GM21447 (cell line): Measurements from ENCODE around the gene TMEM239.
"Not testable (repeated sequence)": the region's sequence is repeated elsewhere in the genome, so short reads cannot be mapped to it uniquely, and the experiment has no call there.

ENCODE experiments used
- ATAC-seq: cut with Tn5 transposase; IDR thresholded peaks from one replicate; pipeline ENCODE4 v1.9.1; 2021; ENCODE audit not compliant: unreplicated experiment

TMEM239 gene

DNA sequence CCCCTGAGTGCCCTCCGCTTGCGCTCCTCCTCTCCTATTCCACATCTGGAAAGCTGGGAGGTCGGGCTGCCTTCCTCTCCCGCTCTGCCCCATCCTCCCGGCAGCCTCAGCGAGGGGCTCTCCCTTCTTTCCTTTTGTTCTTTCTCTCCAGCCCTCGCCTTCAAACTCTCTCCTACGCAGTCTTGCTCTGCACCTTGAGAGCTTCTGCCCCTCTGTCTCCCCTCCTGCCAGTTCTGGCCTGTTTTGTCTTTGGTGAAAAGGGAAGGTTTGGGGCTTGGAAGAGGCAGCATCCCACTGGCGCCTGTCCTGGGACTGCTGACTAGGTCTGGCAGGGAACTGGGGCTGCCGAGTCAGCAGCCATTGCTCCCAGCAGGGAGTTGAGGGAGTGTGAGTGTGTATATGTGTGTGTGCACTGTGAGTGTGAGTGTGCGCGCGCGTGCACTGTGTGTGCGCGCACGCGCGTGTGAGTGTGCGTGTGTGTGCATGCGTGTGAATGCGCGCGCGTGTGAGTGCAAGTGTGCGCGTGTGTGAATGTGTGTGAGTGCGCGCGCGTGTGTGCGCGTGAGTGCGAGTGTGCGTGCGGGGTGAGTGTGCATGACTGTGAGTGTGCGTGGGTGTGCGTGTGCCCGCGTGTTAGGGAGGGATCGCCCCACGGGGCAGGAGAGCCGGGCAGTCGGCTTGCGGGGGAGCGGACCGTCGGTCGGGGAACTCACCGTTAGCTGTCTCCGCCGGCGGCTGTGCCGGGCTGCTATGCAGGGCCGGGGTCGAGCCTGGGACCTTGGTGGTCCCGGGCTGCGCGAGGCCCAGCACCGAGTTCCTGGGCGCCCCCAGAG, 16.3 kb upstream of the TMEM239 start:
- ATAC-seq, result peak; percentile 5

DNA sequence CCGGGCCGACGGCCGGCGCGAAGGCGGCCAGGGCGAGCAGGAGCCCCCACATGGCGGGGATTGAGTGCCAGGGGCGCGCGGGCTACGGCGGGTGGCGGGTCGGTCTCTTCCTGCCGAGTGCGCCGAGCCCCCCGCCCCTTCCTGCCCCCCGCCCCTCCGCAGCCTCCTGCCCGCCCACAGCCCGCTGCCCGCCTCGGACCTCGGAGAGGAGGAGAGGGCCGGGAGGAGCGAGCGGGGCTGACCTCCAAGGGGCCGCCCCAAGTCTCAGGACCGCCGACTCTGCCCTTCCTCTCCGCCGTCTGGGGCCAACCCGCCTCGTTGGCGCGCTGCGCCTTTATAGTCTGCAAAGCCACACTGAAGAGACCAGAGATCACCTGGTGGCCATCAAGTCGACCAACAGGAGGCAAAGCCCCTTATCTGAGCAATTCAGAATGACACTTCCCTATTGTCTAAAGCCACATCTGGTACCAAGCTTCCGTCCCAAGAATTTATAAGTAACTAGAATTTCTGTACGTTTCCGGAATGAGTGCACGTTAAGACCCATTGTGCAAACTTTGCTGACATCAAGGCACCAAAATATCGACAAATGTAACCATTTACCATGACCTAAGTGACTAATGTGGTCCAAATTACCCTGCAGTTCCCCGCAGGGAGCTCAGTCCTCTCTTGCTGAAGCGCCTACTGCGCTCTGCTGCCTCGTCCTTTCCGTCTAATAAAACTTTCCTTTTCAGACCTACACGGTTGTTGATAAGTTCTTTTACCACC, 15.5 kb upstream of the TMEM239 start, which contains the start of gene CPXM1:
Gene CPXM1, minus strand, starts transcription at position 107 of the 765 bp plus-strand sequence. Its CDS starts 55 bp downstream, at position 52.
- peak; percentile 54 for ATAC-seq

- ATAC-seq, result no peak
Observed at GRCh38 chr20:2801286-2801728, 14.9 kb upstream of the TMEM239 start.

DNA sequence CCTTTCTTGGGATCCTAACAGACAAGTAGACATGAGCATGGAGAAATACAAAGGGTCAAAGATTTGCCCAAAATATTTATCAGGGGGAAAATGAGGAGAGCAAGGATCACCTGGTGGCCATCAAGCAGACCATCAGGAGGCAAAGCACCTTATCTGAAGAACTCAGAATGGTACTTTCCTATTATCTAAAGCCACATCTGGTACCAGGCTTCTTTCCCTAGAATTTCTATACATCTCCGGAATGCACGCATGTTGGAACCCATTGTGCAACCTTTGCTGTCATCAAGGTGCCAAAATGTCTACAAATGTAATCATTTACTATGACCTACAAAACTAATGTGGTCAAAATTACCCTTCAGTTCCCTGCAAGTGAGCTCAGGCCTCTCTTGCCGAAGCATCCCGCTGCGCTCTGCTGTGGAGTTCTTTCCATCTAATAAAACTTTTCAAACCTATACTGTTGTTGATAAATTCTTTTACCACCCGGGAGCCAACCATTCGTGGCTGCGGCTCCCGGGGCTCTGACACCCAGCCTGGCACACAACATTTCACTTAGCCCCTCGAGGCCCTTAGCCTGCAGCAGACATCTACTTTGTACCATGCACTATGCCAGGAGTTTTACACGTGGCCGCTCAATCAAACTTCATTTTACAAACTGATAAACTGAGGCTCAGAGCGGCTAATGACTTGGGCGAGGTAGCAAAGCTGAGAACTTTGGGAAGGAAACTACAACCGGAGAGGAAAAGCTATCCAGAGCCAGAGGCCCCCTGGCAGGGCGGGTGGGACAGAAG, 11.9 kb upstream of the TMEM239 start:
- ATAC-seq, result no peak

DNA sequence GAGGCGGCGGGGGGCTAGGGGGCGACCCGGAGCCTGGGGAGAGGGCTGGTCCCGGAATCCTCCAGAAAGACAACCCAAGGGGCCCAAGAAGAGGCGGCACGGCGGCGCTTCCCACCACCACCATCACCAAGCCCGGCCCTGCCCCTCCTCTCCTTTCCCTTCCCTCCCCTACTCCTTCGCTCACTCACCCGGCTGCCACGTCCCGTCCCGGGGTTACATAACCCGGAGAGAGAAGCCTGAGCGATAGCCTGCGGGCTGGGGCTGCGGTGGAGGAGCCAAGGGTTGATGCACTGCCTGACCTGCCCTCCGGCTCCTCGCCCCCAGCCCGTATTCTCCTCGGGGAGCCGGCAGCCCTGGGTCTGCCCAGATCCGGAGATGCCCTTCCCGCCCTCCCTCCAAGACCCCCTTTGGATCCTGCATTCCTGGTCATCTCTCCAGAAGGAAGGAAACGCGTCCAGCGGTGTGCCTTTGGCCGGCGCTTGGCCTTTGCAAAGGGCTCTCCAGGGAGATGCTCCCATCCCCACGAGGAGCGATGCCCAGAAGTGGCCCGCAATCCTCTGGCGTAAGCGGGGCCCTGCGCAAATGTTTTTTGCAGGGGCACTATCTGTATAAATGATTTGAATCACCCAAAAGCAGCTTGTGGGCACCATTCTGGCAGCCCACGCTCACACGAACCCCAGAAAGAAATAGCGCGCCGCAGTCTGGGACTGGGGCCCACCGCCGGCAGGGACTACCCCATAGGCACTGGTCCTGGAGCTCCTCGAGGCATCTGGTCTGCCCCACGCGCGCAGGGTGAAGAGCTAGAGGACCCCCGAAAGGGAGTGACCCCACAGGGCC, 11.1 kb upstream of the TMEM239 start:
- no peak for ATAC-seq

- no peak for ATAC-seq
Observed at GRCh38 chr20:2805689-2806350, 10.3 kb upstream of the TMEM239 start.

DNA sequence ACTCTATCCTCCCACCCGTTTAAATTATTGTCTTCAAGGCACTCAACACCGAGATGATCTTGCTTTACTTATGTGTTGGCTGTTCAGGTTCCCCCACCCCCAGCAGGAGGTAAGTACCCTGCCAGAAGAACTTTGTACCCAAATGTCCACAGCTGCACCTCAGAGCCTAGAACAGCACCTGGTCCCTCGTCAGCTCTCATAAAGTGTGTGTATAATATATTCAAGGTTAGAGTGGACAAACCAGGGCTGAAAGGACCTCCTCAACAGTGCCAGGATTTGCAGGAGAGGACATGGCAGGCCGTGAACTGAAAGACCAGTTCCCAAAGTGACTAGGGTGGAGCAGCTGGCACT, 9.8 kb upstream of the TMEM239 start:
- ATAC-seq, result no peak

DNA sequence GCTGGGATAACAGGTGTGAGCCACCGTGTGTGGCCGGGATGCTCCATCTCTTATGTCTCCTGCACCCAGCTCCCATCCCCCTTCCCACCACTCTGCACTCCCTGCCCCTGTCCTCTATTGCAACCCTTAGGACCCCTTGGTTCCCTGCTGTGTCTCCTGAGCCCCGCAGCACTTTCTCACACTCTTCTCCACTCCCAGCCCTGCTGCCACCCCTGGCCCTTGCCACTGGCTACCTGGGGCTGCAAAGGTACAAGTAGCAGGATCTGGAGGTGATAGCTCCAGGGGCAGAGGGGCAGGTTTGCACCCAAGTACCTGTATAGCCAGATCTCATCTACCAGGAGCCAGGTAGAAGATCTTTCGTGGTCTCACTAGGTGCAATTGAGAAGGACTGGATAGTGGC, 9.1 kb upstream of the TMEM239 start:
- no peak for ATAC-seq

GRCh38 chr20:2807929-2808328, 8.2 kb upstream of the TMEM239 start:
- not testable (repeated sequence) for ATAC-seq

- ATAC-seq, result no peak
Observed at GRCh38 chr20:2809690-2810089, 6.5 kb upstream of the TMEM239 start.

GRCh38 chr20:2812189-2812588, 4.0 kb upstream of the TMEM239 start:
- ATAC-seq, result no peak

DNA sequence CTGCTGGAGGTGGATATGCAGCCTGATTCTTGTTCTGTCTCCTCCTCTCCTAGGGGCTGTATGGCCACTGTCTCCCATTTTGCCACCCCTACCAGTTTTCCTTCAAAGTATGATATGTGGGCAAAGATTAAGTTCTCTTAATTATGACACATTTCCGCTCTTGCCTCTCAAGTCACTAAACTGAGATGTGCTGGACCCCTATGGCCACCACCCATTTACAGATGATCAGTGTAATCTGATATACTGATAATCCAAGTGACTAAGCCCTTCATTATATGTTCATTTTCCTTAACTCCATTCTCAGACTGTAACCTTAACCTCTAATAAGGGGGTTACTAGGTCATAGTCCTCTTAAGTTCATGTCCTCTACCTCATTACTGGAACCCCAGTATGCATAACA, 2.1 kb upstream of the TMEM239 start:
- ATAC-seq, result no peak

GRCh38 chr20:2814587-2815051, 1.5 kb upstream of the TMEM239 start, which contains the start of gene C20orf141:
Gene C20orf141 (plus strand): TSS chr20:2814987. CDS start chr20:2815185, 198 bp downstream.
- ATAC-seq, result no peak

DNA sequence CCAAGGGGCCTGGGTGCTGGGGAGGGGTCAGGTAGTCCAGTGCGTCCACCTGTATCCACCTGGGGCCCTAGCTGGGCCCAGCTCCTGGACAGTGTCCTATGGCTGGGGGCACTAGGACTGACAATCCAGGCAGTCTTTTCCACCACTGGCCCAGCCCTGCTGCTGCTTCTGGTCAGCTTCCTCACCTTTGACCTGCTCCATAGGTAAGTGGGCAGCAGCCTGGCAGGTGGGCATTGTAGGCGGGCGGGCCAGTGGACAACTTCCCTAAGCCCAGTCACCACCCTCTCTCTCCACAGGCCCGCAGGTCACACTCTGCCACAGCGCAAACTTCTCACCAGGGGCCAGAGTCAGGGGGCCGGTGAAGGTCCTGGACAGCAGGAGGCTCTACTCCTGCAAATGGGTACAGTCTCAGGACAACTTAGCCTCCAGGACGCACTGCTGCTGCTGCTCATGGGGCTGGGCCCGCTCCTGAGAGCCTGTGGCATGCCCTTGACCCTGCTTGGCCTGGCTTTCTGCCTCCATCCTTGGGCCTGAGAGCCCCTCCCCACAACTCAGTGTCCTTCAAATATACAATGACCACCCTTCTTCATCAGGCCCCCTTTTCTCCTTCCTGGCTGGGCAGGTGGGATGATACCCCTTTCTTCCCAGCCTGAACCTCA, 793 bp upstream of the TMEM239 start:
- no peak for ATAC-seq

DNA sequence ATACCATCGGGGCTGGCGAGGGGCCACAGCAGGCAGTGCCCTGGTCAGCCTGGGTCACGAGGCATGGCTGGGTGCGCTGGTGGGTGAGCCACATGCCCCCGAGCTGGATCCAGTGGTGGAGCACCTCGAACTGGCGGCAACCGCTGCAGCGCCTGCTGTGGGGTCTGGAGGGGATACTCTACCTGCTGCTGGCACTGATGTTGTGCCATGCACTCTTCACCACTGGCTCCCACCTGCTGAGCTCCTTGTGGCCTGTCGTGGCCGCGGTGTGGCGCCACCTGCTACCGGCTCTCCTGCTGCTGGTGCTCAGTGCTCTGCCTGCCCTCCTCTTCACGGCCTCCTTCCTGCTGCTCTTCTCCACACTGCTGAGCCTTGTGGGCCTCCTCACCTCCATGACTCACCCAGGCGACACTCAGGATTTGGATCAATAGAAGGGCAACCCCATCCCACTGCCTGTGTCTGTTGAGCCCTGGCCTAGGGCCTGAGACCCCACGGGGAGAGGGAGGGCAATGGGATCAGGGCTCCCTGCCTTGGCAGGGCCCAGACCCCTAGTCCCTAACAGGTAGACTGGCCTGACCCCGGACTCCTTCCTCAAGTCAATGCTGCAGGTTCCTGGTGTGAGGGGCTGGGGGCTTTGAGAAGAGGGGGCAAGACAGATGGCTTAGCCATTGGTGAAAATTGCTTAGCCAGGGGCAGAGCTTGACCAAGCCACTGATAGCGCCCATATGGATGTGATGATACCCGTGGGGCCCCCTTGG, 598 bp downstream of the TMEM239 start:
- ATAC-seq, result no peak

GRCh38 chr20:2817341-2817726, 1.2 kb downstream of the TMEM239 start:
- no peak for ATAC-seq

DNA sequence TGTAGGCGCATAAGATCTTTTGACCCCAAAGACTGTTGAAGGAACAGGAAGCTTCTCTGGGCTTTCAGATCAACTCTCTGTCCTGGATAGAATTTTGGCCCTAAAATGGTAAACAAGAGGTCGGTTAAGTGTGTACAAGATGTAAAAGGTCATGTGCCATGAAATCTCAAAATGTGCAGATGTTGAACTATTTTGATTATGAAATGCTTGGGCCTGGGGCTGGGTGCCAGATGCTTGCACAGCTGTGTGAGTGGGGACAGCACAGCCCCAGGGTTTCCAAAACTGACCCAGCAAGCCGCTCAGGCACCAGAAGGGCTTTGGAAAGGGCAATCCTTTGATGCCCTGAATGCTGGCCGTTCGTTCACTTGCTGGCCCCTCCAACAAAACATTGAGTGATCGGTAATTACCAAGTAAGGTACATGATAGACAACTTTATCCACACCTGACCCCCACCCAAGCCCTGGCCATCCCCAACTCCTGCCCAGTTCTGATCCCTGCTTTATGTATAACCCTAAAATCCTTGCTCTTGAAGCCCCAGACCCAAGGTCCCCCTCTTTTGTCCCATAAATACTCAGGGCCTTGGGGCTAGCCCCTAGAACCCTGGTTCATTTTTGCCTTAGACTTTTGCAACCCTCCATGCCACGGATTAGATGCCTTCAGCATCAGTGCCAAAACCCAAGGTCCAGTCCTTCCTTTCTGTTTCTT, 1.9 kb downstream of the TMEM239 start:
- no peak for ATAC-seq
